HepG2 (cell line): ENCODE data around the gene ZNF652.

ENCODE experiments used
- ADNP ChIP-seq: sonication (generic); formaldehyde crosslinking; IDR thresholded peaks from 2 replicates; pipeline ENCODE4 v1.4.0; 2020; ENCODE audit warnings: missing genetic modification reagents
- CBX5 ChIP-seq: sonication (generic); formaldehyde crosslinking; IDR thresholded peaks from 2 replicates; pipeline ENCODE4 v1.4.0; 2020; ENCODE audit warnings: missing genetic modification reagents, borderline replicate concordance
- KAT7 ChIP-seq: IDR thresholded peaks from 2 replicates; pipeline ENCODE4 v1.6.1; 2018; ENCODE audit warnings: borderline replicate concordance, missing compliant biosample characterization
- MTA3 ChIP-seq: sonication (generic); formaldehyde crosslinking; IDR thresholded peaks from 2 replicates; pipeline ENCODE4 v1.4.0; 2020; ENCODE audit warnings: missing genetic modification reagents
- SMARCE1 ChIP-seq: fragments of 450-650 bp; IDR thresholded peaks from 2 replicates; pipeline ENCODE4 v1.6.1; 2017; ENCODE audit warnings: borderline replicate concordance
- TEAD2 ChIP-seq: sonication (generic); formaldehyde crosslinking; IDR thresholded peaks from 2 replicates; pipeline ENCODE4 v1.9.0; 2021; ENCODE audit warnings: missing genetic modification reagents
- YY1 ChIP-seq: IDR thresholded peaks from 2 replicates; pipeline ENCODE4 v1.6.1; 2011; ENCODE audit warnings: low read length, low read depth, moderate library complexity, mild to moderate bottlenecking; ENCODE audit not compliant: insufficient read depth, insufficient replicate concordance
- TF ChIP-seq, protein P1 (sequence below): sonication (generic); formaldehyde crosslinking; IDR thresholded peaks from 2 replicates; pipeline ENCODE4 v1.5.0; 2020; ENCODE audit warnings: missing genetic modification reagents
- TF ChIP-seq, protein P2 (sequence below): sonication (generic); formaldehyde crosslinking; IDR thresholded peaks from 2 replicates; pipeline ENCODE4 v1.5.0; 2020; ENCODE audit warnings: mild to moderate bottlenecking, missing genetic modification reagents, moderate library complexity

GRCh38 chr17:49399995-49400394 lies 37.9 kb upstream of the ZNF652 start:
- TF ChIP-seq MTA3 (CRISPR knock-in tag), result no peak
- TF ChIP-seq TEAD2 (CRISPR knock-in tag), result no peak
- no peak for TF ChIP-seq CBX5 (CRISPR knock-in tag)
- no peak for TF ChIP-seq ADNP (CRISPR knock-in tag)
- TF ChIP-seq, protein P1, sequence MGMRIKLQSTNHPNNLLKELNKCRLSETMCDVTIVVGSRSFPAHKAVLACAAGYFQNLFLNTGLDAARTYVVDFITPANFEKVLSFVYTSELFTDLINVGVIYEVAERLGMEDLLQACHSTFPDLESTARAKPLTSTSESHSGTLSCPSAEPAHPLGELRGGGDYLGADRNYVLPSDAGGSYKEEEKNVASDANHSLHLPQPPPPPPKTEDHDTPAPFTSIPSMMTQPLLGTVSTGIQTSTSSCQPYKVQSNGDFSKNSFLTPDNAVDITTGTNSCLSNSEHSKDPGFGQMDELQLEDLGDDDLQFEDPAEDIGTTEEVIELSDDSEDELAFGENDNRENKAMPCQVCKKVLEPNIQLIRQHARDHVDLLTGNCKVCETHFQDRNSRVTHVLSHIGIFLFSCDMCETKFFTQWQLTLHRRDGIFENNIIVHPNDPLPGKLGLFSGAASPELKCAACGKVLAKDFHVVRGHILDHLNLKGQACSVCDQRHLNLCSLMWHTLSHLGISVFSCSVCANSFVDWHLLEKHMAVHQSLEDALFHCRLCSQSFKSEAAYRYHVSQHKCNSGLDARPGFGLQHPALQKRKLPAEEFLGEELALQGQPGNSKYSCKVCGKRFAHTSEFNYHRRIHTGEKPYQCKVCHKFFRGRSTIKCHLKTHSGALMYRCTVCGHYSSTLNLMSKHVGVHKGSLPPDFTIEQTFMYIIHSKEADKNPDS (CRISPR knock-in tag), result no peak
- TF ChIP-seq, protein P2, sequence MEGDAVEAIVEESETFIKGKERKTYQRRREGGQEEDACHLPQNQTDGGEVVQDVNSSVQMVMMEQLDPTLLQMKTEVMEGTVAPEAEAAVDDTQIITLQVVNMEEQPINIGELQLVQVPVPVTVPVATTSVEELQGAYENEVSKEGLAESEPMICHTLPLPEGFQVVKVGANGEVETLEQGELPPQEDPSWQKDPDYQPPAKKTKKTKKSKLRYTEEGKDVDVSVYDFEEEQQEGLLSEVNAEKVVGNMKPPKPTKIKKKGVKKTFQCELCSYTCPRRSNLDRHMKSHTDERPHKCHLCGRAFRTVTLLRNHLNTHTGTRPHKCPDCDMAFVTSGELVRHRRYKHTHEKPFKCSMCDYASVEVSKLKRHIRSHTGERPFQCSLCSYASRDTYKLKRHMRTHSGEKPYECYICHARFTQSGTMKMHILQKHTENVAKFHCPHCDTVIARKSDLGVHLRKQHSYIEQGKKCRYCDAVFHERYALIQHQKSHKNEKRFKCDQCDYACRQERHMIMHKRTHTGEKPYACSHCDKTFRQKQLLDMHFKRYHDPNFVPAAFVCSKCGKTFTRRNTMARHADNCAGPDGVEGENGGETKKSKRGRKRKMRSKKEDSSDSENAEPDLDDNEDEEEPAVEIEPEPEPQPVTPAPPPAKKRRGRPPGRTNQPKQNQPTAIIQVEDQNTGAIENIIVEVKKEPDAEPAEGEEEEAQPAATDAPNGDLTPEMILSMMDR (CRISPR knock-in tag), result no peak
- TF ChIP-seq YY1, result no peak
- no peak for TF ChIP-seq SMARCE1
- no peak for TF ChIP-seq KAT7 (CRISPR knock-in tag)
